ENCODE measurements around the gene GAB4. TPM values are rescaled to one million over a fixed set of nuclear protein-coding genes. Genes with fewer than 3 reads are reported as not detected.
A peak's percentile ranks its signal among the peaks of the same experiment; 100 is the strongest.

The GAB4 gene
- total and polyA plus RNA-seq, 2 experiments from 2014 or later = not detected

DNA sequence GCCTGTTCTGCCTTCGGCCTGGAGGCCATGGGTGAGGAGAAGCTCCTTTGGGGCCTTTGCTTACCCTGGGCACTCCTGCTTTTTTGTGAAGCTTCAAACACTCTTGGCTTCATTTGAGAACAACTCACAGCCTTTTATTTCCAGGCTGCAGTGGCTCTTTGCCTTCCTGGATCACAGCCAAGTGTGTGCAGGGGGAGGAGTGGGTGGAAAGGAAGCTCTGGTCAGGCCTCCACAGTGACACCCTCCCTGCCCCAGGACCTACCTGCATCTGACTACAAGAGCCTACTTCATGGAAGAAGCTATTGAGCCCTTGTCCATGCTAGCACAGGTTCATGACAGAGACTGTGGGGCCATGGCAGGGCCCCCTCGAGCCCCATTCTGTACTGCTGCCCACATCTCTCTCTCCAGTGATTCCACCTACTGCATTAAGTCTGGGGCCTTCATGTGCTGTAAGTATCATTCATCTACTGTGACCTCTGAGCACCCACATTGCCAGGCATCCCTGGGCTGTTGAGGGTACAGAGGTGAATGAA is 52.3 kb downstream of the GAB4 start:
- Histone ChIP-seq H3K79me2 (no peaks in the 10 kb centered on the region), H3K9me2 (replicated peaks; ENCODE audit: insufficient read depth) (no peaks in the 10 kb centered on the region), H2AFZ (no peak overlapping the region), H3K27me3 (no peaks in the 10 kb centered on the region), H3K4me2 (no peak overlapping the region), H3K36me3 (replicated peaks; ENCODE audit: insufficient read depth, low read depth) (no peaks in the 10 kb centered on the region), H3K9me3 (ENCODE audit: low read depth) (no peaks in the 10 kb centered on the region), H3K27ac (no peak overlapping the region), H4K20me1 (ENCODE audit: insufficient read depth, poor library complexity, severe bottlenecking) (no peaks in the 10 kb centered on the region), H3K4me1 (ENCODE audit: insufficient read depth) (no peaks in the 10 kb centered on the region), H3K4me3 (no peak overlapping the region)
- 45% methylated on average over 2 of the region's 2 CpGs for WGBS (ENCODE audit: low lambda C conversion rate, missing lambda C conversion rate)
- DNase-seq (ENCODE audit: low spot score) = peak; percentile 26
- TF ChIP-seq EZH2 (IDR thresholded peaks at IDR 0.05; ENCODE audit: borderline replicate concordance) = no peak
- TF ChIP-seq, protein P1, sequence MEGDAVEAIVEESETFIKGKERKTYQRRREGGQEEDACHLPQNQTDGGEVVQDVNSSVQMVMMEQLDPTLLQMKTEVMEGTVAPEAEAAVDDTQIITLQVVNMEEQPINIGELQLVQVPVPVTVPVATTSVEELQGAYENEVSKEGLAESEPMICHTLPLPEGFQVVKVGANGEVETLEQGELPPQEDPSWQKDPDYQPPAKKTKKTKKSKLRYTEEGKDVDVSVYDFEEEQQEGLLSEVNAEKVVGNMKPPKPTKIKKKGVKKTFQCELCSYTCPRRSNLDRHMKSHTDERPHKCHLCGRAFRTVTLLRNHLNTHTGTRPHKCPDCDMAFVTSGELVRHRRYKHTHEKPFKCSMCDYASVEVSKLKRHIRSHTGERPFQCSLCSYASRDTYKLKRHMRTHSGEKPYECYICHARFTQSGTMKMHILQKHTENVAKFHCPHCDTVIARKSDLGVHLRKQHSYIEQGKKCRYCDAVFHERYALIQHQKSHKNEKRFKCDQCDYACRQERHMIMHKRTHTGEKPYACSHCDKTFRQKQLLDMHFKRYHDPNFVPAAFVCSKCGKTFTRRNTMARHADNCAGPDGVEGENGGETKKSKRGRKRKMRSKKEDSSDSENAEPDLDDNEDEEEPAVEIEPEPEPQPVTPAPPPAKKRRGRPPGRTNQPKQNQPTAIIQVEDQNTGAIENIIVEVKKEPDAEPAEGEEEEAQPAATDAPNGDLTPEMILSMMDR (IDR thresholded peaks at IDR 0.05; ENCODE audit: poor library complexity) = no peak
- TF ChIP-seq EZH2phosphoT487 (IDR thresholded peaks at IDR 0.05; ENCODE audit: low read depth, severe bottlenecking, unreplicated experiment) = no peak

DNA sequence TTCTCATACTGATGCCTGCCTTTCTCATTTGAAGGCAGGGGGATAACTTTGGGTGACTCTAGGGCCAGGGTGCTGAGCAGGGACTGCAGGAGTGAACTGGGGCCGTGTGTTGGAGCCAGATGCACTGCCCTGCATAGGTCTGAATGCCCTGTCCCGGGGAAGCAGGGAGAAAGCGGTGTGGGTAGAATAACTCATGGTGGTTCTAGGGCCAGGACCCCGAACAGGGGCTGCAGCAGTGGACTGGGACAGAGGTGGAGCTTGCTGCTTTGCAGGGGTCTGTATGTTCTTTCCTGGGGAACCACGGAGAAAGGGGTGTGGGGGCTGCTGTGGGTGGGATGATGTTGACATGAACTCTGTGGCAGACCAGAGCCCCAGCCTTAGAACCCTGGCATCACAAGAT is 52.9 kb downstream of the GAB4 start:
- no peaks in the 10 kb centered on the region for H4K20me1 ChIP-seq (ENCODE audit: insufficient read depth, poor library complexity, severe bottlenecking)
- no peaks in the 10 kb centered on the region for H3K79me2 ChIP-seq
- H3K9me2 ChIP-seq (replicated peaks; ENCODE audit: insufficient read depth) = no peaks in the 10 kb centered on the region
- WGBS (ENCODE audit: low lambda C conversion rate, missing lambda C conversion rate) = 83% methylated on average over 5 of the region's 5 CpGs
- no peak overlapping the region for H3K27ac ChIP-seq
- DNase-seq (ENCODE audit: low spot score) = no peak
- no peaks in the 10 kb centered on the region for H3K36me3 ChIP-seq (replicated peaks; ENCODE audit: insufficient read depth, low read depth)
- H2AFZ ChIP-seq = no peak overlapping the region
- no peaks in the 10 kb centered on the region for H3K27me3 ChIP-seq
- no peaks in the 10 kb centered on the region for H3K4me1 ChIP-seq (ENCODE audit: insufficient read depth)
- H3K9me3 ChIP-seq (ENCODE audit: low read depth) = no peaks in the 10 kb centered on the region
- no peak for TF ChIP-seq EZH2phosphoT487 (IDR thresholded peaks at IDR 0.05; ENCODE audit: low read depth, severe bottlenecking, unreplicated experiment)
- TF ChIP-seq, protein P1 (IDR thresholded peaks at IDR 0.05; ENCODE audit: poor library complexity) = no peak
- no peak for TF ChIP-seq EZH2 (IDR thresholded peaks at IDR 0.05; ENCODE audit: borderline replicate concordance)
- H3K4me3 ChIP-seq = no peak overlapping the region
- H3K4me2 ChIP-seq = no peak overlapping the region

DNA sequence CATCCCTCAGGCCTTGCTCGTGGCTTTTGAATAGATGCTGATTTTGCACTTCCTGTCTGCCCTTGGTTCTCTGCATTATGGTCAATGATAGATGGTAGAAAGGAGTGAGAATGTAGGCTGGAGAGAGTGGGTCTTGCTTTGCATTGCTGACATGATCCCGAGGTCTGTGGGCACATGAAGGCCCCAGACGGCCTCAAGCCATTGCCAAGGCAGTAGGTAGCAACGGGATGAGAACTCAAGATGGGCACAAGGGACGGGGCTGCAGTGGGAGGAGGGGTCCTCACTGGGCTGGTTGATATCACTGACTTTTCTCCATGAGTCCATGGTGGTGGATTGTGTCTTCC is 54.0 kb downstream of the GAB4 start:
- no peaks in the 10 kb centered on the region for H3K27me3 ChIP-seq
- no peaks in the 10 kb centered on the region for H3K9me2 ChIP-seq (replicated peaks; ENCODE audit: insufficient read depth)
- no peaks in the 10 kb centered on the region for H4K20me1 ChIP-seq (ENCODE audit: insufficient read depth, poor library complexity, severe bottlenecking)
- H3K36me3 ChIP-seq (replicated peaks; ENCODE audit: insufficient read depth, low read depth) = no peaks in the 10 kb centered on the region
- TF ChIP-seq EZH2phosphoT487 (IDR thresholded peaks at IDR 0.05; ENCODE audit: low read depth, severe bottlenecking, unreplicated experiment) (no peak), EZH2 (IDR thresholded peaks at IDR 0.05; ENCODE audit: borderline replicate concordance) (no peak)
- TF ChIP-seq, protein P1 (IDR thresholded peaks at IDR 0.05; ENCODE audit: poor library complexity) = no peak
- H3K4me1 ChIP-seq (ENCODE audit: insufficient read depth) = no peaks in the 10 kb centered on the region
- H2AFZ ChIP-seq = no peak overlapping the region
- no peak overlapping the region for H3K4me3 ChIP-seq
- no peak overlapping the region for H3K4me2 ChIP-seq
- no peak overlapping the region for H3K27ac ChIP-seq
- DNase-seq (ENCODE audit: low spot score) = no peak
- WGBS (ENCODE audit: low lambda C conversion rate, missing lambda C conversion rate) = 84% methylated on average over 5 of the region's 5 CpGs
- H3K79me2 ChIP-seq = no peaks in the 10 kb centered on the region
- H3K9me3 ChIP-seq (ENCODE audit: low read depth) = no peaks in the 10 kb centered on the region

Measured in hepatocyte (in vitro differentiated cells).